Activated T-cell treated with anti-CD3 and anti-CD28 coated beads for 1 hour (primary cell): ENCODE results near the gene LIPT2.

Source experiments
- DNase-seq: peaks from one replicate; pipeline ENCODE4 v3.0.0-alpha.2; 2020; ENCODE audit warnings: low read depth

Gene LIPT2

DNA sequence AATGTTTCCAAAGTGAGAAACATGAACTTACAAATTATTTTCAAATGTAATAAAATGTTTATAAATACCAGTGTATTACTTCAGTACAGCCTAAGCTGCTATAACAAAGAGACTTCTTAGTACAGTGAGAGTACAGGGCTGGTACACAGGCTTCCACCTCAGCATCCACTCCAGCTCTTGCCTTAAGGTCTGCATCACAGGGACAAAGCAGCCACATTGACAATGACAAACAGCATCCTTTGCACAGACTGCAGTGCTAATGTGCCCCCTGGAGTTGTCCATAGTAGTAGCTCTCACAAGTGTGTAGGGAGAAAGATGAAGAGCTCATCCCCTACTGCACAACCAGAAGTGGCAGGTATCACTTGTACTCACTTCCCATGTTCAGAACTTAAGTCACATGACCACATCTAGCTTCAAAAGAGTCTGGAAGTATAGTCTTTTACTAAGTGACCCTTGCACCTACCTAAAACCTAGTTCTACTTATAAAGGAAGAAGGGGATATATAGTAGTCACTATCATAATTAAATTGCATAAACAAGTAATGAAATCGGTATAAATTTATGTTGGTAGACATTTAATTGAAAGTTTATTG is 10.7 kb upstream of the LIPT2 start:
- no peak for DNase-seq

DNA sequence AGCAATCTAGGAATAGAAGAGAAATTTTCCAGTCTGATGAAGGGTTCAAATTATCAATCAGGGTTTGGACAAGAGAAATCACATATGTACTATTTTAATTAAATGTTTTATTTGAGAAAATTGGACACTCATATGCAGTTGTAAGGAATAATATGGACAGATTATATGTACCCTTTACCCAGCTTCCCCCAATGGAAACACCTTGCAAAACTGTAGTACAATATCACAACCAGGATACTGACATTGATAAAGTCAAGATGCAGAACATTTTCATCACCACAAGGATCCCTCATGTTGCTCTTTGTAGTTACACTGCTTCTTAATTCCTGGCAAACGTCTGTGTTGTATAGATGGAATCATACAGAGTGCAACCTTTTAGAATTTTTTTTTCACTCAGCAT is 1.4 kb upstream of the LIPT2 start:
- DNase-seq, result no peak

GRCh38 chr11:74493791-74494630 is 487 bp upstream of the LIPT2 start:
- no peak for DNase-seq

- no peak for DNase-seq
Measured at GRCh38 chr11:74492084-74492483, 1.4 kb downstream of the LIPT2 start.

- DNase-seq, result no peak
Measured at GRCh38 chr11:74490941-74491340, 2.6 kb downstream of the LIPT2 start.

- no peak for DNase-seq
Measured at GRCh38 chr11:74487875-74488274, 5.6 kb downstream of the LIPT2 start.

DNA sequence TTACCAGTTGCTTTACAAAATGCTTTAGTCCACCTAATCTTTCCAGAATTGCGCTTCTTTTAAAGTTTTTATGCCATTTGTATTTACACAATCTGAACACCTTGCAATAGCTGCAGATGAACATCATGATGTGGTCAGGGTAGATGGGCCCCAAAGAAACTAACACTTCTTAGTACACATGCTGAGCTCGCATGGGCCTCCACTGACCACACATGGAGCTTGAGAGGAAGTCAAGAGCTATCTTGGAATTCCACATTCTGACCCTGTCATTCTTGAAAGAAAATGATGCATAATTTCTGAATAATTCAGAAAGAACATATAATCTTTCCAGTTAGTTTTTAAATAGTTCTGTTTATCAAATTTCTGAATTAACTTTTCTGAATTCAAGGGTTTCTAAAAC is 7.7 kb downstream of the LIPT2 start:
- DNase-seq, result no peak

DNA sequence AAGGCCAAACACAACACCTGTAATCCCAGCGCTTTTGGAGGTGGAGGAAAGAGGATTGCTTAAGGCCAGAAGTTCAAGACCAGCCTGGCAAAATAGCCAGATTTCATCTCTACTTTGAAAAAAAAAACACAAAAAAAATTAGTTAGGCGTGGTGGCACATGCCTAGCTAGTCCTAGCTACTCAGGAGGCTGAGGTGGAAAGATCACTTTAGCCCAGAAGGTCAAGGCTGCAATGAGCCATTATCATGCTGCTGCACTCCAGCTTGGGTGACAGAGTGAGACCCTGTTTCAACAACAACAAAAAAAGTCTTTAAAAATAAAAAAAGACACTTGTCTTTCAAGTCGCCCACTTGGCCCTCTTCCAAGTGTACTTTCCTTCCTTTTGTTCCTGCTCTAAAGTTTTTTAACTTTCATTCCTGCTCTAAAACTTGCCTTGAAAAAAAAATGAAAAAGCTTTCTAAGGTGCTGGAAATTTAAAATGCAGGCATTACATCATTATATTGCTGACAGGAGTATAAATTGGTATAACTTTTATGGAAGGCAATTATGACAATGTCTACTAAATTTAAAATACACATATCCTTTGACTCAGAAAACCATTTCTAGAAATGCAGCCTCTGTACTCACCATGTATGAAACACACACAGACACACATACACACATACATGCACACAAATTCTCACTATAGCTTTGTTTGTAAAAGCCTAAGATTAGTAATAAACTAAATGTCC is 12.7 kb downstream of the LIPT2 start:
- DNase-seq, result no peak

GRCh38 chr11:74479732-74480123 is 13.8 kb downstream of the LIPT2 start:
- DNase-seq, result no peak

DNA sequence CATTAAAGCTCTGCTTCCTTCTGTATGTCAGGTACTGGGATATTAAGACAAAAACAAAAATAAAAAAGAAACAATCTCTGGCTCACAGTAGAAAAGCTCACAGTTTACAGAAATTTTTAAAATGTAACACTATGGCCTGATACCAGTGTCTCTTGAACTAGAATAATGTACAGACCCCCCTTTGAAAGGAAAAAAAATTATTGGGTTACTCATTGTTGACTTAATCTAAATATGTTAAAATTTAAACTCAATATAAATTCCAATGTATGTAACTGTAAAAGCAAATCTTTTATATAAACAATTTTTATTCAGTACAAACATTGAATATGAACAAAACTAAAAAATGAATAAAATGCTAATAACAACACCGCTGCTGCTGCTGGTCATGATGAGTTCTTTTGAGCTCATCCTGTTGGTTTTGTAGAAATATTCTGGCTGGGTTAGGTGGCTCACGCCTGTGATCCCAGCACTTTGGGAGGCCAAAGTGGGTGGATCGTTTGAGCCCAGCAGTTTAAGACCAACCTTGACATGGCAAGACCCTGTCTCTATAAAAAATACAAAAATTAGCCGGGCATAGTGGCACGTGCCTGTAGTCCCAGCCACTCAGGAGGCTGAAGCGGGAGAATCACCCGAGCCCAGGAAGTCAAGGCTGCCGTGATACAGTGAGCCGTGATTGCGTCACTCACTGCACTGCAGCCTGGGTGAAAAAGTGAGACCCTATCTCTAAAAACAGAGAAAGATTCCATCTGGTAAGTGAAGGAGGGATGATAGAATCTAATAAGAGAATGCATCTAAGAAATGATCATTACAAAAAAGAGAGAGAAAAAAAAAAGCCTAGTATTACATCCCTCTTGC is 14.4 kb downstream of the LIPT2 start:
- DNase-seq, result no peak

DNA sequence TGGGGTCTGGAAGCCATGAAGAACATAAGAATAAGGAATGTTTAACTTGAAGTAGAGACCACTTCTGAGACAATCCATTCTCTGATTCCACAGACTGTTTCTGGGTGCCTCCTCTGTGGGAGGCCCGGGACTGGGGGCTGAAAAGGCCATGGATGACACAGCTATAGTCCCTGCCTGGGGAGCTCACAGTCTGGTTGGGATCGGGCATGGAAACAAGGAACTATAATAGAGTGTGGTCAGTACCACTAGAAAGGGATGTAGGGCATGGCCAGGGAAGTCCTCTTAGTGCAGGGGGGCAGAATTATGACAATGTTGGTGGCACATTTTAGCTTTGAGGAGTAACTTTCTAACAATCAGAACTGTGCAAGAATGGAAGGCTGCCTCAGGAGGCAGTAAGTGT is 17.0 kb downstream of the LIPT2 start:
- no peak for DNase-seq

DNA sequence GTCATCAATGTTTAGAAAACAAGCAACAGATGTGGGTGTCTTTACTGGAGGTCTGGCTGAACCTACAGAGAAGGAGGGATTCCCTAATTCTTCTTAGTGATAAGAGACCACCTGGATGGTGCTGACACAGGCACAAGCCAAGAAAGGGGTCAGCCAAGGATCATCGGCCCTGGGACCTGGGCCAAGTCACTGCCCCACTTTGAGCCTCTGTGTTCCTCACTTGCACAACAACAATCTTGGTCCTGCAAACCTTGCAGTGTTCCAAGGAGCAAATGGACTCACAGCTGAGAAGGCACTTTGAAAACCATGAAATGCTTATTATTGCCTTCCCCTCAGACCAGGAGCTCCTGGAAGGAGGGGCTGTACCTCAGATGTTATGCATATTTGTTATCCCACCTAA is 19.2 kb downstream of the LIPT2 start:
- no peak for DNase-seq

- no peak for DNase-seq
Measured at GRCh38 chr11:74473382-74474173, 19.9 kb downstream of the LIPT2 start.

DNA sequence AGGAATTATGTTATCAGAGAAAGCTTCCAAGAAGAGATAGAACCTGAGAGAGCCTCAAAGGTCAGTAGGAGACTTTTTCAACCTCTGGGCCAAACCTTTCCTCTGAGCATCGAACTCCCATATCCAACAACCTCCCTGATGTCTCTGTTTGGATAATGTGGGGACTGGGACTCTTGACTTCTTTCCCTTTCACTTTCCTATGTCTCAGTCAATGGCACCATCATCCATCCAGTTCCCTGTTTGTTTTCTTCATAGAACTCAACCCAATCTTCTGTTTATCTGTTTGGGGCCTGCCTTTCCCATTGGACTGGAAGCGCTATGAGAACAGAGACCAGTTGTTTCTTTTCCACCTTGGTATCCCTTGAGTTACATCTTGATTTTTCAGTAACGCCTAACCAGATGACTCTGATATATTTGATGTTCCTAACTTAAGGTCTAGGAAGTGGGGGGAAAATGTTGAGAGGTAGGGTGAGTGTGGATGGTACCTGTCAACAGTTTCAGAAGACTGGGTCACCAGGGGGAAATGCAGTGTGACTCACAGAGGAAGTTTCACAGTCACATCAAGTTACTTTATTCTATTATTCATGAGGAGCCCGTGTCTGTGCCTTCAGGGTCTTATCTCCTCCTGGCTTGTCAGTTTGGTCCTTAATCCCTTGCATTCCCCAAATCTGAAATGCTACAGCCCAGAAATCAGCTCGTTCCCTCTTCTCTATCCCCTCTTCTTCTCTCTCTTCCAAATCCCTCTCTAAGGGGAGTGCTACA is 21.7 kb downstream of the LIPT2 start:
- DNase-seq, result no peak

- DNase-seq, result no peak
Measured at GRCh38 chr11:74471037-74471436, 22.5 kb downstream of the LIPT2 start.

GRCh38 chr11:74470526-74470925 is 23.0 kb downstream of the LIPT2 start:
- DNase-seq, result no peak

GRCh38 chr11:74468936-74469335 is 24.6 kb downstream of the LIPT2 start:
- DNase-seq, result no peak

DNA sequence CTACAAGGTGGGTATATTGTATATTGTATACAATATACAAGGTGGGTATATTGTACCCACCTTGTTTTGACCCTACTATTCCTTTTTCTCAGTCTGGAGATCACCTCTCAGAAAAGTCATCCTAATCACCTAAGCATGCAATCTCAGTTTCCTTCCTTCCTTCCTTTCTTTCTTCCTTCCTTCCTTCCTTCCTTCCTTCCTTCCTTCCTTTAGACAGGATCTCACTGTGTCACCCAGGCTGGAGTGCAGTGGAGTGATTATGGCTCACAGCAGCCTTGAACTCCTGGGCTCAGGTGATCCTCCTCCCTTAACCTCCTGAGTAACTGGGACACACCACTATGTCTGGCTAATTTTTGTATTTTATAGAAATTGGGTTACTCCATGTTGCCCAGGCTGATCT is 25.0 kb downstream of the LIPT2 start:
- no peak for DNase-seq

DNA sequence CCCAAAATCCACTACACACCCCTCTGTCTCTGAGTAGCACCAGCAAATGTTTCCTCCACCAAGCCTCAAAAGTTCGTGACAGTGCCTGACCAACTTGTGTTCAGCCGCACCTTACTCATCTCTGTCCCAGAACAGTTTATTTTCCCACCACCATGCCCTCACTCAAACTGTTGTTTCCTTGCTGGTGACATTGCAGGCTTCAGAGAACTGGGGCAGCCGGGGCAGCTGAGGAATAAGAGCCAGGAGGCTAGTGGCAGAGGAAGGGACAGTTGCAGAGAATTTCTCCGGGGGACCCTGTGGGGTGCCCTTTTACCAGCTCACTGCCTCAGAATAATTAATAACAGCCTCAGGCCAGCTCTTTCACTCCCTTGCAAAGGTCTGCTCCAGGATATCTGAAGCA is 25.5 kb downstream of the LIPT2 start:
- DNase-seq, result no peak
